HUES48 (cell line): Measurements from ENCODE around the gene TARM1.
"Not testable (repeated sequence)": the region's sequence is repeated elsewhere in the genome, so short reads cannot be mapped to it uniquely, and the experiment has no call there.

Experiments
- H3K27ac ChIP-seq: one replicate; pipeline ENCODE4 v1.7.0; 2013; ENCODE audit warnings: low read depth, low read length, inconsistent platforms
- H3K27me3 ChIP-seq: 2 replicates; pipeline ENCODE4 v1.6.1; 2013; ENCODE audit warnings: mild to moderate bottlenecking, low read length; ENCODE audit not compliant: control insufficient read depth, insufficient read depth
- H3K36me3 ChIP-seq: 2 replicates; pipeline ENCODE4 v1.6.1; 2013; ENCODE audit warnings: low read length; ENCODE audit not compliant: control insufficient read depth, insufficient read depth
- H3K4me1 ChIP-seq: 2 replicates; pipeline ENCODE4 v1.6.1; 2013; ENCODE audit warnings: mild to moderate bottlenecking, low read length; ENCODE audit not compliant: control insufficient read depth, insufficient read depth
- H3K4me3 ChIP-seq: 2 replicates; pipeline ENCODE4 v1.5.1; 2013; ENCODE audit warnings: mild to moderate bottlenecking, low read depth, low read length
- H3K9ac ChIP-seq: 2 replicates; pipeline ENCODE4 v1.6.1; 2013; ENCODE audit warnings: mild to moderate bottlenecking, low read depth, low read length, moderate library complexity
- H3K9me3 ChIP-seq: 2 replicates; pipeline ENCODE4 v1.6.1; 2013; ENCODE audit warnings: low read length; ENCODE audit not compliant: control insufficient read depth, insufficient read depth

Gene TARM1

GRCh38 chr19:54099190-54099902 lies 18.2 kb upstream of the TARM1 start:
- Histone ChIP-seq H3K4me1 (no peaks in the 10 kb centered on the region), H3K9ac (no peak overlapping the region), H3K27me3 (peaks cover 29% of the 10 kb centered on the region), H3K9me3 (no peaks in the 10 kb centered on the region), H3K4me3 (no peak overlapping the region), H3K27ac (no peak overlapping the region), H3K36me3 (0 out of 2 replicates have a peak, but pooled peaks cover 2% of the 10 kb centered on the region)

GRCh38 chr19:54096617-54097106 lies 15.5 kb upstream of the TARM1 start:
- H3K4me1 ChIP-seq = no peaks in the 10 kb centered on the region
- no peaks in the 10 kb centered on the region for H3K9me3 ChIP-seq
- peaks cover 32% of the 10 kb centered on the region for H3K27me3 ChIP-seq
- H3K36me3 ChIP-seq = no peaks in the 10 kb centered on the region
- no peak overlapping the region for H3K27ac ChIP-seq
- no peak overlapping the region for H3K9ac ChIP-seq
- H3K4me3 ChIP-seq = peak overlapping the region; percentile 44; the same call in 1 of the 2 replicates

- peak overlapping the region; percentile 62 for H3K4me3 ChIP-seq
- peaks cover 32% of the 10 kb centered on the region for H3K27me3 ChIP-seq
- not testable (repeated sequence) for H3K9me3 ChIP-seq, H3K9ac ChIP-seq, H3K4me1 ChIP-seq, H3K27ac ChIP-seq, H3K36me3 ChIP-seq
These were observed 14.9 kb upstream of the TARM1 start for GRCh38 chr19:54095859-54096616.

- Histone ChIP-seq H3K27ac (no peak overlapping the region), H3K9ac (no peak overlapping the region), H3K4me1 (no peaks in the 10 kb centered on the region), H3K36me3 (no peaks in the 10 kb centered on the region), H3K9me3 (no peaks in the 10 kb centered on the region), H3K4me3 (peak overlapping the region; percentile 62), H3K27me3 (peaks cover 32% of the 10 kb centered on the region)
These were observed 14.1 kb upstream of the TARM1 start for GRCh38 chr19:54095136-54095858.

- H3K9ac ChIP-seq = no peak overlapping the region
- H3K27ac ChIP-seq = no peak overlapping the region
- H3K4me1 ChIP-seq = no peaks in the 10 kb centered on the region; the same call in 1 of the 2 replicates
- H3K27me3 ChIP-seq = peaks cover 32% of the 10 kb centered on the region
- H3K9me3 ChIP-seq = no peaks in the 10 kb centered on the region
- H3K36me3 ChIP-seq = no peaks in the 10 kb centered on the region
- no peak overlapping the region for H3K4me3 ChIP-seq
These were observed 13.3 kb upstream of the TARM1 start for GRCh38 chr19:54094426-54095000.

- H3K36me3 ChIP-seq = no peaks in the 10 kb centered on the region
- no peak overlapping the region for H3K27ac ChIP-seq
- no peaks in the 10 kb centered on the region for H3K27me3 ChIP-seq
- no peaks in the 10 kb centered on the region for H3K9me3 ChIP-seq
- H3K9ac ChIP-seq = no peak overlapping the region
- H3K4me1 ChIP-seq = no peaks in the 10 kb centered on the region; the same call in 1 of the 2 replicates
- H3K4me3 ChIP-seq = no peak overlapping the region
These were observed 3.2 kb upstream of the TARM1 start for GRCh38 chr19:54084410-54084809.

- H3K36me3 ChIP-seq = no peaks in the 10 kb centered on the region
- H3K27me3 ChIP-seq = no peaks in the 10 kb centered on the region
- H3K4me1 ChIP-seq = no peaks in the 10 kb centered on the region
- H3K9ac ChIP-seq = no peak overlapping the region
- no peaks in the 10 kb centered on the region for H3K9me3 ChIP-seq
- no peak overlapping the region for H3K27ac ChIP-seq
- no peak overlapping the region for H3K4me3 ChIP-seq
These were observed 3.8 kb downstream of the TARM1 start for GRCh38 chr19:54077334-54077733.

GRCh38 chr19:54074851-54075250 lies 6.3 kb downstream of the TARM1 start:
- no peaks in the 10 kb centered on the region for H3K4me1 ChIP-seq
- no peaks in the 10 kb centered on the region for H3K9me3 ChIP-seq
- H3K9ac ChIP-seq = no peak overlapping the region
- H3K4me3 ChIP-seq = no peak overlapping the region
- no peaks in the 10 kb centered on the region for H3K36me3 ChIP-seq
- no peaks in the 10 kb centered on the region for H3K27me3 ChIP-seq
- no peak overlapping the region for H3K27ac ChIP-seq

- H3K4me3 ChIP-seq = no peak overlapping the region
- no peak overlapping the region for H3K9ac ChIP-seq
- no peaks in the 10 kb centered on the region for H3K4me1 ChIP-seq
- H3K36me3 ChIP-seq = no peaks in the 10 kb centered on the region
- H3K27ac ChIP-seq = no peak overlapping the region
- H3K27me3 ChIP-seq = no peaks in the 10 kb centered on the region
- no peaks in the 10 kb centered on the region for H3K9me3 ChIP-seq
These were observed 7.3 kb downstream of the TARM1 start for GRCh38 chr19:54073829-54074228.

- no peak overlapping the region for H3K4me3 ChIP-seq
- H3K36me3 ChIP-seq = no peaks in the 10 kb centered on the region
- no peak overlapping the region for H3K9ac ChIP-seq
- no peaks in the 10 kb centered on the region for H3K27me3 ChIP-seq
- H3K9me3 ChIP-seq = no peaks in the 10 kb centered on the region
- H3K27ac ChIP-seq = no peak overlapping the region
- H3K4me1 ChIP-seq = no peaks in the 10 kb centered on the region
These were observed 11.7 kb downstream of the TARM1 start for GRCh38 chr19:54069470-54069869.
